Measurements from ENCODE around the gene TNS3. TPM values are rescaled to one million over a fixed set of nuclear protein-coding genes. Genes with fewer than 3 reads are reported as not detected.

TNS3 gene
- total RNA-seq, 1 donor from 2014 or later = 452 TPM

DNA sequence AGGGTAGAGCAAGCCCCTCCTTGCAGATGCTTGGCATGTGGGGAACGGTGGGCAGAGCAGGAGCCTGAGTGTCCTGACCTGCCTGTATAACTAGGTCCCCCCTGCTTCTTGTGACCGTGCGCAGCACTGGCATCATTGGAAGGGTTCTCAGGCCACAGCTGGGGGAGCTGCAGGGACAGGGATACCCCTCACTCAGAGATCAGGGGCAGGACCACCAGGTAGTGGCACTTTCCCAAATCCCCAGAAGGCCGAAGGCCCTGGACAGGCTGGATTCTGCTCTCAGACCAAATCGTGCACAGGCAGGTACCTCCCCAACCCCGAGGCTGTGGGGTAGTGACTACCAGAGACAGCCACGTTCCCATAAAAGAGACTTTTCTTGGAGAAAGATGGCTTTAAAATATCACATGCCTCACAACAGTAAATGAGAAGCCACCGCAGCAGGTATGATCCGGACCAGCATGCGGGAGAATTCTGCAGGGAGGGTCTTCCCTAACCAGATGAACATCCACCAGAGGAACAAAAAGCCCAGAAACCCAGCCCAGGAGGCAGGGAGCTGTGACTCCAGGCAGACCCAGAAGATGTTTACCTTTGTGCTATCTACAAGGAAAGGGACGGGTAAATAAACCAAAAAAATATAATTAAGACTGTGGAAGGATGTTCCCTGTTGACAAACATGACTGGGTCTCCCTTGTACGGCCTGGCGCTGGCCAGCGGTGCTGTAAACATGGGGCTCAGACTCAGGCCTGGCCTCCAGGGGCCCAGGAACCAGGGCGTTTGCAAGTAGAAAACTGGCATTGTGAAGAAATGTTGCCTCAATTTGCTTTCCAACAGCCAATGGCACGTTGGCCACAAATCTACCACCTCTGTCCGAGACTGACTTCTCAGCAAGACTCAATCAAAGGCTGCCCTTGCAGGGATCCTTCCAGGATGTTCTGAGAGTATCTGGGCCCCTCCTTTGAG, 180.0 kb downstream of the TNS3 start:
- Mint-ChIP-seq H3K36me3 (peaks cover 56% of the 10 kb centered on the region), H3K9me3 (peaks cover 4% of the 10 kb centered on the region), H3K27me3 (ENCODE audit: low read depth) (no peaks in the 10 kb centered on the region), H3K4me1 (peaks cover 17% of the 10 kb centered on the region), H3K27ac (peak overlapping the region; percentile 89), H3K4me3 (no peak overlapping the region)
- TF ChIP-seq, protein P1, sequence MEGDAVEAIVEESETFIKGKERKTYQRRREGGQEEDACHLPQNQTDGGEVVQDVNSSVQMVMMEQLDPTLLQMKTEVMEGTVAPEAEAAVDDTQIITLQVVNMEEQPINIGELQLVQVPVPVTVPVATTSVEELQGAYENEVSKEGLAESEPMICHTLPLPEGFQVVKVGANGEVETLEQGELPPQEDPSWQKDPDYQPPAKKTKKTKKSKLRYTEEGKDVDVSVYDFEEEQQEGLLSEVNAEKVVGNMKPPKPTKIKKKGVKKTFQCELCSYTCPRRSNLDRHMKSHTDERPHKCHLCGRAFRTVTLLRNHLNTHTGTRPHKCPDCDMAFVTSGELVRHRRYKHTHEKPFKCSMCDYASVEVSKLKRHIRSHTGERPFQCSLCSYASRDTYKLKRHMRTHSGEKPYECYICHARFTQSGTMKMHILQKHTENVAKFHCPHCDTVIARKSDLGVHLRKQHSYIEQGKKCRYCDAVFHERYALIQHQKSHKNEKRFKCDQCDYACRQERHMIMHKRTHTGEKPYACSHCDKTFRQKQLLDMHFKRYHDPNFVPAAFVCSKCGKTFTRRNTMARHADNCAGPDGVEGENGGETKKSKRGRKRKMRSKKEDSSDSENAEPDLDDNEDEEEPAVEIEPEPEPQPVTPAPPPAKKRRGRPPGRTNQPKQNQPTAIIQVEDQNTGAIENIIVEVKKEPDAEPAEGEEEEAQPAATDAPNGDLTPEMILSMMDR (IDR thresholded peaks at IDR 0.05; ENCODE audit: unreplicated experiment) = no peak
- DNase-seq (ENCODE audit: low spot score in 2 of 2, unreplicated experiment in 2 of 2) = no peak

DNA sequence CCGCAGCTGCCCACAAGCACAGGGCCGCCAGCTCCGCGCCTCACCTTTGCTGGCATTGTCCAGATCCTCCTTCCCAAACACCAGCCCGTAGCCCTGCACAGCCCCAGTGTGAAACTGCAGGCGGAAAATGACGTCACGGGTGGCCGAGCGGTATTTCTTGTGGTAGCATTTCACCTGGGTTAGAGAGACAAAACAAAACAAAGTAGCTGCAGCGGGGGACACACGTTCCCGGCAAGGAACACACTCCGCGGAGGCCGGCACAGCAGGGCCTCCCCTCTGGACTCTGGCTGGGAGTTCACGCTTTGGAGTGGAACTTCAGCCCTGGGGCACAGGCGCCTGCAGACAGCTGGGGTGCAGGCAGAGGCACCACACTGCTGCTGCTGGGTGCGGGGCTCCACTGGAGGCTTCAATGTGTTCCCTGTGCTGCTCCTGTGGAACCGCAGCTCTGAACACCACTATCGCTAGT, 181.1 kb downstream of the TNS3 start:
- Mint-ChIP-seq H3K27ac (no peak overlapping the region), H3K4me1 (peaks cover 7% of the 10 kb centered on the region), H3K9me3 (peaks cover 4% of the 10 kb centered on the region), H3K36me3 (peaks cover 63% of the 10 kb centered on the region), H3K4me3 (no peak overlapping the region), H3K27me3 (ENCODE audit: low read depth) (no peaks in the 10 kb centered on the region)
- TF ChIP-seq, protein P1 (IDR thresholded peaks at IDR 0.05; ENCODE audit: unreplicated experiment) = no peak
- no peak for DNase-seq (ENCODE audit: low spot score in 2 of 2, unreplicated experiment in 2 of 2)

DNA sequence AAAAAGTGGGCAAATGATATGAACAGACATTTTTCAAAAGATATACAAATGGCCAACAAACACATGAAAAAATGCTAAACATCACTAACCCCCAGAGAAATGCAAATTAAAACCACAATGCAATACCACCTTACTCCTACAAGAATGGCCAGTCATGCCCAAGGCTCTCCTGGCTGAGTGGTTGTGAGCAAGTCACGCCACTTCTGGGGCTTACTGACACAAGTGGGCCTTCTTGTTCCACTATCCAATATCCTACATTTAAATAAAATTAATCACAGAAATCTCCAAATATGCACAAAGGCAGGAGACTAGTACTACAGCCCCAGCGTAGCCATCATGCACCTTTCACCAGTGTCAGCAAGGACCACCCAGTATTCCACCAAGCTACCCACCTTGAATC, 181.9 kb downstream of the TNS3 start:
- peaks cover 4% of the 10 kb centered on the region for H3K9me3 Mint-ChIP-seq
- peaks cover 5% of the 10 kb centered on the region for H3K4me1 Mint-ChIP-seq
- no peaks in the 10 kb centered on the region for H3K27me3 Mint-ChIP-seq (ENCODE audit: low read depth)
- DNase-seq (ENCODE audit: low spot score in 2 of 2, unreplicated experiment in 2 of 2) = no peak
- no peak overlapping the region for H3K4me3 Mint-ChIP-seq
- H3K36me3 Mint-ChIP-seq = peaks cover 63% of the 10 kb centered on the region
- TF ChIP-seq, protein P1 (IDR thresholded peaks at IDR 0.05; ENCODE audit: unreplicated experiment) = no peak
- H3K27ac Mint-ChIP-seq = no peak overlapping the region

DNA sequence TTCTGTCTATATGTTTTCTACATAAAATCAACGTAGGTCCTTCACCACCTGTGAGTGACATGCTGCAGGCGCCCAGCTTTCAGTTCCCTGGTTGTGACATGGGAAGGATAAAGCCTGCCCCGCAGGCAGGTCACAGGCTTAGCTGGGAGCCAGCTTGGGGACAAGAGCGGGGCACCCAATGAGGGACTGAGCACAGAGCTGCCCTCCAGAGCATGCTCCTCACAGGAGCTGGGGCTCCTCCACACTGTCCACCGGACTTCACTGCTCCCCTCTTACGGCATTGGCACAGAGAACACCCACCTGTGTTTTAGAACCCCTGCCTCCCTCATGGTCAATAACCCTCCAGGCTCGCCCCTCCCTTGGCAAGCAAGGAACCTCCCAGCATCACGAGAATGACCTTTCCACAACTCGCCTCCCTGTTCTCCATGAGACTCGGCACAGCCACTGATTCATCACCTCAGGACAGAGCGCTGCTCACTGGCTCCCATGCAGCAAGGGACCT, 187.1 kb downstream of the TNS3 start:
- no peak for DNase-seq (ENCODE audit: low spot score in 2 of 2, unreplicated experiment in 2 of 2)
- Mint-ChIP-seq H3K36me3 (peaks cover 73% of the 10 kb centered on the region), H3K9me3 (peaks cover 4% of the 10 kb centered on the region), H3K27me3 (ENCODE audit: low read depth) (no peaks in the 10 kb centered on the region), H3K4me1 (peaks cover 12% of the 10 kb centered on the region), H3K4me3 (no peak overlapping the region), H3K27ac (peak overlapping the region; percentile 62)
- TF ChIP-seq, protein P1 (IDR thresholded peaks at IDR 0.05; ENCODE audit: unreplicated experiment) = no peak

DNA sequence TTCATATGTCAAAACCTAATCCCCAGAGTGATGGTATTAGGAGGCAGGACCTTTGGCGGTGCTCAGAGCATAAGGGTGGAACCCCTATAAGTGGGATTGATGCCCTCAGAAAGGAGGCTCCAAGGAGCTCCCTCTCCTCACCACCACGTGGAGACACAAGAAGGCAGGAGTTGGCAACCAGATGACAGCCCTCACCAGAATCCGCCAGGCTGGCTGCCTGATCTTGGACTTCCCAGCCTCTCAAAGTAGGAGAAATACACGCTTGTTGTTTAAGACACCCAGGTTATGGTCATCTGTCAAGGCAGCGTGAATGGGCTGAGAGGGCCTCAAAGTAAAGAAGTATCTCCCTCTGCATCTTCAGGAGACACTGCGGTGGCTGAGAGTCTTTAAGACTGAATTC, 187.7 kb downstream of the TNS3 start:
- H3K4me1 Mint-ChIP-seq = peaks cover 12% of the 10 kb centered on the region
- no peaks in the 10 kb centered on the region for H3K27me3 Mint-ChIP-seq (ENCODE audit: low read depth)
- H3K4me3 Mint-ChIP-seq = no peak overlapping the region
- peaks cover 71% of the 10 kb centered on the region for H3K36me3 Mint-ChIP-seq
- DNase-seq (ENCODE audit: low spot score in 2 of 2, unreplicated experiment in 2 of 2) = no peak
- peaks cover 1% of the 10 kb centered on the region for H3K9me3 Mint-ChIP-seq
- H3K27ac Mint-ChIP-seq = no peak overlapping the region
- TF ChIP-seq, protein P1 (IDR thresholded peaks at IDR 0.05; ENCODE audit: unreplicated experiment) = no peak

Data from mesothelial cell of epicardium (in vitro differentiated cells).